HEK293 (cell line): ENCODE measurements around the gene SH3BP5.

Experiments used
- CTCF ChIP-seq: fragments of 450-650 bp; formaldehyde crosslinking; IDR thresholded peaks from 2 replicates; pipeline ENCODE4 v1.5.1; 2016; ENCODE audit warnings: missing biosample characterization, missing genetic modification characterization
- GLIS2 ChIP-seq: fragments of 450-650 bp; formaldehyde crosslinking; IDR thresholded peaks from 2 replicates; pipeline ENCODE4 v1.5.1; 2016; ENCODE audit warnings: missing biosample characterization, missing genetic modification characterization
- PATZ1 ChIP-seq: fragments of 450-650 bp; formaldehyde crosslinking; IDR thresholded peaks from 2 replicates; pipeline ENCODE4 v1.5.1; 2016; ENCODE audit warnings: missing biosample characterization, missing genetic modification characterization
- SP2 ChIP-seq: fragments of 450-650 bp; formaldehyde crosslinking; IDR thresholded peaks from 2 replicates; pipeline ENCODE4 v1.5.1; 2016; ENCODE audit warnings: missing biosample characterization, missing genetic modification characterization
- ZFP41 ChIP-seq: fragments of 450-650 bp; formaldehyde crosslinking; IDR thresholded peaks from 2 replicates; pipeline ENCODE4 v1.5.1; 2016; ENCODE audit warnings: missing biosample characterization, missing genetic modification characterization, borderline replicate concordance
- ZNF155 ChIP-seq: fragments of 450-650 bp; formaldehyde crosslinking; IDR thresholded peaks from 2 replicates; pipeline ENCODE4 v1.5.1; 2016; ENCODE audit warnings: missing biosample characterization, missing genetic modification characterization
- ZNF2 ChIP-seq: fragments of 450-650 bp; formaldehyde crosslinking; IDR thresholded peaks from 2 replicates; pipeline ENCODE4 v1.5.1; 2016; ENCODE audit warnings: missing biosample characterization, missing genetic modification characterization
- ZNF211 ChIP-seq: fragments of 450-650 bp; formaldehyde crosslinking; IDR thresholded peaks from 2 replicates; pipeline ENCODE4 v1.5.1; 2016; ENCODE audit warnings: low read depth, missing biosample characterization, missing genetic modification characterization
- ZNF292 ChIP-seq: fragments of 450-650 bp; formaldehyde crosslinking; IDR thresholded peaks from 2 replicates; pipeline ENCODE4 v1.5.1; 2016; ENCODE audit warnings: low read depth, missing biosample characterization, missing genetic modification characterization, borderline replicate concordance
- ZNF426 ChIP-seq: fragments of 450-650 bp; formaldehyde crosslinking; IDR thresholded peaks from 2 replicates; pipeline ENCODE4 v1.5.1; 2017; ENCODE audit warnings: missing biosample characterization, missing genetic modification characterization, mild to moderate bottlenecking, inconsistent platforms, moderate library complexity
- ZNF561 ChIP-seq: fragments of 450-650 bp; IDR thresholded peaks from 2 replicates; pipeline ENCODE4 v1.5.1; 2018; ENCODE audit warnings: missing biosample characterization, missing genetic modification characterization, borderline replicate concordance
- TF ChIP-seq, protein P1 (sequence below): fragments of 450-650 bp; formaldehyde crosslinking; IDR thresholded peaks from 2 replicates; pipeline ENCODE4 v1.5.1; 2016; ENCODE audit warnings: missing biosample characterization, missing genetic modification characterization
- TF ChIP-seq, protein P2 (sequence below): fragments of 450-650 bp; formaldehyde crosslinking; IDR thresholded peaks from 2 replicates; pipeline ENCODE4 v1.5.0; 2017; ENCODE audit warnings: missing biosample characterization, missing genetic modification characterization, borderline replicate concordance

DNA sequence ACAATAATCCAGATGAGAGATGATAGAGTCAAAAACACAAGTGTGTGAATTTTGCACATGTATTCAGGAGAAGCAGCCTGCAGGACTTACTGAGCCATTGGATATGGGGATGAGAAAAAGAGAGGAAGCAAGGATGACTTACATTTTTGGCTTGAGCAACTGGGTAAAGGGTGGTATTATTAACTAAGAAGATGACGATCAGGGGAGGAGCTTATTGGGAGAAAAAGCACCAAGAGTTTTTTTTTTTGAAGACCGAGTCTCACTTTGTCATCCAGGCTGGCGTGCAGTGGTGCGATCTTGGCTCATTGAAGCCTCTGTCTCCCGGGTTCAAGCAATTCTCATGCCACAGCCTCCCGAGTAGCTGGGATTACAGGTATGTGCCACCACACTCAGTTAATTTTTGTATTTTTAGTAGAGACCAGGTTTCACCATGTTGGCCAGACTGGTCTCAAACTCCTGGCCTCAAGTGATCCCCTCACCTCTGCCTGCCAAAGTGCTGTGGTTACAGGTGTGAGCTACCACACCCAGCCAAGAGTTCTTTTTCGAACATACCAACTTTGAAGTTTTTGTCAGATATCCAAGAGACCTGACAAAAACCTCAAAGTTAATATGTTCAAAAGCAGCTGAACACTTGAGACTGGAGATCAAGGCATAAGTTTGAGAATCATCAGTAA lies 14.8 kb upstream of the SH3BP5 start:
- TF ChIP-seq CTCF (tag by site-specific recombination) (no peak), ZNF2 (tag by site-specific recombination) (no peak), ZNF155 (tag by site-specific recombination) (no peak), ZFP41 (tag by site-specific recombination) (no peak), ZNF292 (tag by site-specific recombination) (no peak), SP2 (tag by site-specific recombination) (no peak), GLIS2 (no peak), ZNF426 (tag by site-specific recombination) (no peak), ZNF561 (tag by site-specific recombination) (no peak), PATZ1 (tag by site-specific recombination) (no peak), ZNF211 (tag by site-specific recombination) (no peak)
- TF ChIP-seq, protein P1, sequence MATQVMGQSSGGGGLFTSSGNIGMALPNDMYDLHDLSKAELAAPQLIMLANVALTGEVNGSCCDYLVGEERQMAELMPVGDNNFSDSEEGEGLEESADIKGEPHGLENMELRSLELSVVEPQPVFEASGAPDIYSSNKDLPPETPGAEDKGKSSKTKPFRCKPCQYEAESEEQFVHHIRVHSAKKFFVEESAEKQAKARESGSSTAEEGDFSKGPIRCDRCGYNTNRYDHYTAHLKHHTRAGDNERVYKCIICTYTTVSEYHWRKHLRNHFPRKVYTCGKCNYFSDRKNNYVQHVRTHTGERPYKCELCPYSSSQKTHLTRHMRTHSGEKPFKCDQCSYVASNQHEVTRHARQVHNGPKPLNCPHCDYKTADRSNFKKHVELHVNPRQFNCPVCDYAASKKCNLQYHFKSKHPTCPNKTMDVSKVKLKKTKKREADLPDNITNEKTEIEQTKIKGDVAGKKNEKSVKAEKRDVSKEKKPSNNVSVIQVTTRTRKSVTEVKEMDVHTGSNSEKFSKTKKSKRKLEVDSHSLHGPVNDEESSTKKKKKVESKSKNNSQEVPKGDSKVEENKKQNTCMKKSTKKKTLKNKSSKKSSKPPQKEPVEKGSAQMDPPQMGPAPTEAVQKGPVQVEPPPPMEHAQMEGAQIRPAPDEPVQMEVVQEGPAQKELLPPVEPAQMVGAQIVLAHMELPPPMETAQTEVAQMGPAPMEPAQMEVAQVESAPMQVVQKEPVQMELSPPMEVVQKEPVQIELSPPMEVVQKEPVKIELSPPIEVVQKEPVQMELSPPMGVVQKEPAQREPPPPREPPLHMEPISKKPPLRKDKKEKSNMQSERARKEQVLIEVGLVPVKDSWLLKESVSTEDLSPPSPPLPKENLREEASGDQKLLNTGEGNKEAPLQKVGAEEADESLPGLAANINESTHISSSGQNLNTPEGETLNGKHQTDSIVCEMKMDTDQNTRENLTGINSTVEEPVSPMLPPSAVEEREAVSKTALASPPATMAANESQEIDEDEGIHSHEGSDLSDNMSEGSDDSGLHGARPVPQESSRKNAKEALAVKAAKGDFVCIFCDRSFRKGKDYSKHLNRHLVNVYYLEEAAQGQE (tag by site-specific recombination), result no peak
- TF ChIP-seq, protein P2, sequence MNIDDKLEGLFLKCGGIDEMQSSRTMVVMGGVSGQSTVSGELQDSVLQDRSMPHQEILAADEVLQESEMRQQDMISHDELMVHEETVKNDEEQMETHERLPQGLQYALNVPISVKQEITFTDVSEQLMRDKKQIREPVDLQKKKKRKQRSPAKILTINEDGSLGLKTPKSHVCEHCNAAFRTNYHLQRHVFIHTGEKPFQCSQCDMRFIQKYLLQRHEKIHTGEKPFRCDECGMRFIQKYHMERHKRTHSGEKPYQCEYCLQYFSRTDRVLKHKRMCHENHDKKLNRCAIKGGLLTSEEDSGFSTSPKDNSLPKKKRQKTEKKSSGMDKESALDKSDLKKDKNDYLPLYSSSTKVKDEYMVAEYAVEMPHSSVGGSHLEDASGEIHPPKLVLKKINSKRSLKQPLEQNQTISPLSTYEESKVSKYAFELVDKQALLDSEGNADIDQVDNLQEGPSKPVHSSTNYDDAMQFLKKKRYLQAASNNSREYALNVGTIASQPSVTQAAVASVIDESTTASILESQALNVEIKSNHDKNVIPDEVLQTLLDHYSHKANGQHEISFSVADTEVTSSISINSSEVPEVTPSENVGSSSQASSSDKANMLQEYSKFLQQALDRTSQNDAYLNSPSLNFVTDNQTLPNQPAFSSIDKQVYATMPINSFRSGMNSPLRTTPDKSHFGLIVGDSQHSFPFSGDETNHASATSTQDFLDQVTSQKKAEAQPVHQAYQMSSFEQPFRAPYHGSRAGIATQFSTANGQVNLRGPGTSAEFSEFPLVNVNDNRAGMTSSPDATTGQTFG, result no peak
